Measurements from ENCODE around the gene CLBA1. TPM values are rescaled to one million over a fixed set of nuclear protein-coding genes. Genes with fewer than 3 reads are reported as not detected.

The CLBA1 gene
- polyA plus RNA-seq, 5 donors, result 10.8 to 19.8 (median 14.1) TPM

GRCh38 chr14:104978746-104979691 lies 6.6 kb upstream of the CLBA1 start:
- DNase-seq, result no peak

GRCh38 chr14:104979758-104980610 lies 5.6 kb upstream of the CLBA1 start:
- no peak for DNase-seq

GRCh38 chr14:104980611-104981531 lies 4.7 kb upstream of the CLBA1 start:
- DNase-seq, result no peak

GRCh38 chr14:104981699-104982541 lies 3.7 kb upstream of the CLBA1 start:
- DNase-seq, result no peak

GRCh38 chr14:104982548-104983230 lies 2.9 kb upstream of the CLBA1 start:
- DNase-seq, result no peak

- DNase-seq, result no peak
Observed at GRCh38 chr14:104983231-104983721, 2.3 kb upstream of the CLBA1 start.

- DNase-seq, result no peak
Observed at GRCh38 chr14:104984056-104984894, 1.3 kb upstream of the CLBA1 start.

GRCh38 chr14:104986487-104987164 lies 1.0 kb downstream of the CLBA1 start:
- DNase-seq, result no peak

DNA sequence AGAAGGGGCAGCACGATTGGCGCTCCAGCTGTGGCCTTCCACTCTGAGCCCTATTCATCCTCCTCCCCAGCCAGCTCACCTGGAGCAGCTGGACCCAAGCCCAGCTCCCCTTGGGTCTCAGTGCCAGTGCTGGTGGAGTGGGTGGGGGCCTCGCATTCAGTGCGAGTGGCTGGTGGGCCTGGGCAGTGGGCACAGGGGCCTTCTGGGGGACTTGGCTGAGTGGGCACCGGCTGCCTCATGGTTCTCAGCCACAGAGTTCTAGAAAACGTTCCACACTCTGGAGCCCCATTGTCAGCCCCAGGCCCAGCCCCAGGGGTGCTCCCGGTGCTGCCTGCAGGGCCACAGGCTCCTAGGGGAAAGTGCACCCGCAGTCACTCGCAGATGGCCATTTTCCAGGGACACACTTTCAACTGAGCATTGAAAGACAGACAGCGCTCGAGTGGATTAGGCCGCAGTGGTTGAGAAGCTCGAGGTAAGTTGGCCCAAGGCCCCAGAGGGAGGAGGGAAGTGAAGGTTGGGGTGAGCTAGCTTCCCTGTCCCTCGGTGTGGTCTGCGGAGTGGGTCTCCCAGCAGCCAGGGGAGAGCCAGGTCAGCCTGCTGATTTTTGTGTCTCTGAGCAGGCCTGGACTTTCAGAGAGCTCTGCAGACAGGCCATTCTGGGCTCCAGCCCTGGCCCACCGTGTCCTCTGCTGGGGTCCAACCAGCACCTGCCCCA lies 3.8 kb downstream of the CLBA1 start:
- DNase-seq, result no peak

DNA sequence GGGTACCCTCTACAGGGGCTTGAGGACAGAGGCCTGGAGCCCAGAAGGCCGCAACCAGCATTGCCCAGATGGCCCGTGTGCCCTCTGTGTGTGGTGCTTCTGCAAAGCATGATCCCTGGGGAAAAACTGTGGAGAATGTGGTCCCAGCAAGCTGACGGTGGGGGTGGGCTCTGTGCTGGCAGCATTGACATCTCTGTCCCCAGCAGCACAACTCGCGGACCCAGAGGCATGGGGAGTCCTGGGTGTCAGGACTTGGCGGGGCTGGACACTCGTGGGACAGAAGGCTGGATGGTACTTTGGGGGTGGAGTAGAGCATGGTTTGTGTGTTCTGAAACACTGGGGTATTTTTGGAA lies 4.3 kb downstream of the CLBA1 start:
- DNase-seq, result no peak

DNA sequence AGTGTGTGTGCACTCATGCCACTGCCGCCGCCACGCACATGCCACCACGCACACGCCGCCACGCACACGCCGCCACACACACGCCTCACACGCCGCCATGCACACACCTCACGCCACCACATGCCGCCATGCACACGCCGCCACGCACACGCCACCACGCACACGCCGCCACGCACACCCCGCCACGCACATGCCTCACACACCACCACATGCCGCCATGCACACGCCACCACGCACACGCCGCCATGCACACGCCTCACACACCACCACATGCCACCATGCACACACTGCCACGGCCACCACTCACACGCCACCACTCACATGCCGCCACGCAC lies 6.3 kb downstream of the CLBA1 start:
- no peak for DNase-seq

DNA sequence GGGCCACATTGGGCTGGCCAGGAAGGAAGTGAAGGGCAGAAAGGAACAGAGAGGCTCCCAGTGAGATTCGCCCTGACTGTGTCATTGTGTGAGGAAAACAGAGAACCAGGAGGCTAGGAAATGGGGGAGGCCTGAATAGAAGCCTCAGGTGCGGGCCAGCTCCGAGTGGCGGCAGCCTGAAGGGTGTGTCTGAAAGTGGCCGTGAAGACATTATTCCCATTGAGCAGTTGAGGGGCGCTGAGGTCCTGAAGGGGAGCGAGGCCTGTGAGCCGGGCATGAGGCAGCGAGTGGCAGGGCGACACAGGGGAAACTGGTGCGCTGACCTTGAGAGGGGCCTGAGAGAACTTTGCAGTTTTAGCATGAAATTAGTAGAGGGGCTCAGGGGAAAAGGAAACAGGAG lies 6.9 kb downstream of the CLBA1 start:
- DNase-seq, result no peak

GRCh38 chr14:104993306-104993705 lies 7.7 kb downstream of the CLBA1 start:
- DNase-seq, result no peak

DNA sequence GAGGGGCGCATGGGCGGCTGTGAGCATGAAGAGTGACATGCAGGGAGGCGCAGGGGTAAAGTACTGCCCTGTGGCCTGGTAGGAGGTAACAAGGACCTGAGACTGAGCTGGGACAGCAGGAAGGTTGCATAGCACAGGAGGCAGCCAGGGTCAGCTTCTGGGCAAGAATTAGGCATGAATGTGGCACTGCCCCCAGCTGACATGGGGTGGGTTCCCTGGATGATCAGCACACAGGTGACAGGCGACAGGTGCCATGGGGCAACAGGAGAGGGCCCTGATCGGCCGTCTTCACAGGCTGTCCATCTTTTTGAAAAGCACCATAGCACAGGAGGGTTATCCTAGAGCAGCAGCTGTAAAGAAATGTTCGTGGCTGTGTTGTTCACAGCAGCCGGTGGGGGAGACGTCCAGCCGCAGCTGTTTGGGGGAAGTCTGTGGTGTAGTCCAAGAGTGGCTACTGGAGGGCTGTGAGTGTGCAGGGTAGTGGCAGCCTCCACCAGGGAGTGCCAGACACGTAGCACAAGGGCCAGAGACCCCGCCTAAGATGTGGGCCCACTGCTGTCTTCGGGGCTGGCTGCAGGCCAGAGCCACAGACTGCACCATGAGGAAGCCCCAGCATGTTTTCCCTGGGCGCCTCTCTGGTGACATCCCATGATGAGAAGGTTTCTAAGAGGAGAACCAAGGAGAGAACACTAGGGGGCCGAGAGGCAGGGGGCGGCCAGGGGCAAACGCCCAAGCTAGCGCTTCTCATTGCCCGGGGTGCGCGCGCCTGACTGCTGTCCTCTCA lies 8.4 kb downstream of the CLBA1 start:
- no peak for DNase-seq

DNA sequence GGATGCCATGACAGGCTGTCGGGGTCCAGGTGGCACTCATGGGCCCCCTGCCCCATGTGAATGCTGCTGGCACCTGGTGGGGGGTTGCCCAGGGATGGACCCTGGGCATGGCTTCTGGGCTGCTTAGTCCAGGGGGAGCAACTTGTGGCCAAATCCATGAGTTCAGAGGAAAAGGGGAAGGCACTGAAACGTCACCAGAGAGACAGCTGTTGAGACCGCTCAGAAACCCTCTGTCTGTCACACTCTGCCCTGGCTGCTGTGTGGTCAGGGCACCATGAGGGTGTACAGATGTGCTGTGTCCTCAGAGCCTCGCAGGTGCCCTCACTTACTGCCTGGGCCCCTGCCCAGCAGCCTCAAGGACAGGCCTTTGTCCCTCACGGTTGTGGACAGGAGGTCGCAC lies 9.4 kb downstream of the CLBA1 start:
- no peak for DNase-seq

- no peak for DNase-seq
Observed at GRCh38 chr14:104996032-104996431, 10.4 kb downstream of the CLBA1 start.

DNA sequence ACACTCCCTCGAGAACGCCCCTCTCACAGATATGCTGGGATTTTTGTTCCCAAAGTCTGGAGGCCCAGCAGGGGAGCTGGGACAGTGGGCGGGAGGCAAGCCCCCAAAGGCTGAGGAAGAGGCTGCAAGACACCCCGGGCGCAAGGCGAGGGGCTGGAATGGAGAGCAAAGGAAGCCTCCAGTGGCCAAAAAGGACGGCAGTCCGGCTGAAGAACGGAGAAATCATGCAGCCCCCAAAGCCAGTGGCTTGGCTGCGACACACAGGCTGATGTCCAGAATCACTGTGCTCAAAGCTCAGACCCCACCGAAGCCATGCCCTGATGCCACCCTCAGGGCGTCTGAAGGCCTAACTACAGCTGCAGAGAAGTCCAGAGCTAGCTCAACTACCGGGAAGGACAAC lies 10.9 kb downstream of the CLBA1 start:
- no peak for DNase-seq
